A549 (cell line): ENCODE measurements around the gene ARHGEF28.

Source experiments
- BCL3 ChIP-seq: fragments of >200 bp; sonication (Bioruptor Twin); formaldehyde crosslinking; IDR thresholded peaks from 3 replicates; pipeline ENCODE4 v1.6.1; 2016
- CEBPB ChIP-seq, 2 experiments: fragments of >200 bp in 1 of 2; sonication (Bioruptor Twin) in 1 of 2; formaldehyde crosslinking in 1 of 2; IDR thresholded peaks; 2 replicates each; pipeline ENCODE4 v1.6.1; 2012 to 2016
- ESRRA ChIP-seq: fragments of 150-350 bp; IDR thresholded peaks from 2 replicates; pipeline ENCODE4 v1.6.1; 2014; ENCODE audit warnings: mild to moderate bottlenecking, low read length, borderline replicate concordance
- JUN ChIP-seq, 2 experiments: fragments of >200 bp; sonication (Bioruptor Twin); formaldehyde crosslinking; IDR thresholded peaks; 2 replicates in 1 of 2; 3 replicates in 1 of 2; pipeline ENCODE4 v1.6.1; 2016 to 2017
- MAFK ChIP-seq: fragments of 450-650 bp; IDR thresholded peaks from 2 replicates; pipeline ENCODE4 v1.6.1; 2014; ENCODE audit not compliant: partially characterized antibody
- RAD21 ChIP-seq, 2 experiments: fragments of >200 bp in 1 of 2; sonication (Bioruptor Twin) in 1 of 2; formaldehyde crosslinking in 1 of 2; IDR thresholded peaks in 1 of 2; conservative IDR thresholded peaks in 1 of 2; 2 replicates in 1 of 2; 3 replicates in 1 of 2; pipeline ENCODE4 v1.6.1; 2012 to 2018; ENCODE audit warnings: inconsistent platforms in 1 of 2
- RCOR1 ChIP-seq: fragments of 150-350 bp; IDR thresholded peaks from 2 replicates; pipeline ENCODE4 v1.6.1; 2014; ENCODE audit warnings: antibody characterized with exemption, low read length, low read depth
- ZFP36 ChIP-seq: fragments of 450-650 bp; IDR thresholded peaks from 2 replicates; pipeline ENCODE4 v1.6.1; 2014; ENCODE audit warnings: borderline replicate concordance; ENCODE audit not compliant: partially characterized antibody
- ZSCAN20 ChIP-seq: fragments of 250-450 bp; sonication (Bioruptor Pico); IDR thresholded peaks from 2 replicates; pipeline ENCODE4 v1.8.0; 2022; ENCODE audit warnings: mild to moderate bottlenecking, moderate library complexity
- TF ChIP-seq, protein P1 (sequence below): fragments of >200 bp; sonication (Bioruptor Twin); formaldehyde crosslinking; IDR thresholded peaks from 3 replicates; pipeline ENCODE4 v1.5.1; 2016
- TF ChIP-seq, protein P2 (sequence below): IDR thresholded peaks from 2 replicates; pipeline ENCODE4 v1.6.1; 2012

DNA sequence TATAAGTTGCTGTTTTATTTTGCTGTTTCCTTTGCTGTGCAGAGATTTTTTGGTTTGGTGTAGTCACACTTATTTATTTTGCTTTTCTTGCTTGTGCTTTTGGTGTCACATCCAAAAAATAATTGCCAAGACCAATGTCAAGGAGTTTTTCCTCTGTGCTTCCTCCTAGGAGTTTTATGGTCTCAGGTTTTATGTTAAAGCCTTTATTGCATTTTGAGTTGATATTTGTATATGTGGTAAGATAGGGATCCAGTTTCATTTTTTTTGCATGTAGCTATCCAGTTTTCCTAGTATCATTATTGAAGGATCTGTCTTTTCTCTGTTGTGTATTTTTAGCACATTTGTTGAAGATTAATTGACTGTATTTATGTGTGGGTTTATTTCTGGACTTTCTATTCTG lies 210.6 kb downstream of the ARHGEF28 start:
- no peak for TF ChIP-seq CEBPB (IDR thresholded peaks at IDR 0.05)
- TF ChIP-seq, protein P1, sequence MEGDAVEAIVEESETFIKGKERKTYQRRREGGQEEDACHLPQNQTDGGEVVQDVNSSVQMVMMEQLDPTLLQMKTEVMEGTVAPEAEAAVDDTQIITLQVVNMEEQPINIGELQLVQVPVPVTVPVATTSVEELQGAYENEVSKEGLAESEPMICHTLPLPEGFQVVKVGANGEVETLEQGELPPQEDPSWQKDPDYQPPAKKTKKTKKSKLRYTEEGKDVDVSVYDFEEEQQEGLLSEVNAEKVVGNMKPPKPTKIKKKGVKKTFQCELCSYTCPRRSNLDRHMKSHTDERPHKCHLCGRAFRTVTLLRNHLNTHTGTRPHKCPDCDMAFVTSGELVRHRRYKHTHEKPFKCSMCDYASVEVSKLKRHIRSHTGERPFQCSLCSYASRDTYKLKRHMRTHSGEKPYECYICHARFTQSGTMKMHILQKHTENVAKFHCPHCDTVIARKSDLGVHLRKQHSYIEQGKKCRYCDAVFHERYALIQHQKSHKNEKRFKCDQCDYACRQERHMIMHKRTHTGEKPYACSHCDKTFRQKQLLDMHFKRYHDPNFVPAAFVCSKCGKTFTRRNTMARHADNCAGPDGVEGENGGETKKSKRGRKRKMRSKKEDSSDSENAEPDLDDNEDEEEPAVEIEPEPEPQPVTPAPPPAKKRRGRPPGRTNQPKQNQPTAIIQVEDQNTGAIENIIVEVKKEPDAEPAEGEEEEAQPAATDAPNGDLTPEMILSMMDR, result no peak
- TF ChIP-seq BCL3, result no peak
- no peak for TF ChIP-seq RAD21 (conservative IDR thresholded peaks at IDR 0.05 in 1 of 2, IDR thresholded peaks at IDR 0.05 in 1 of 2)
- no peak for TF ChIP-seq JUN (IDR thresholded peaks at IDR 0.05)
- TF ChIP-seq RCOR1, result no peak
- TF ChIP-seq, protein P2, sequence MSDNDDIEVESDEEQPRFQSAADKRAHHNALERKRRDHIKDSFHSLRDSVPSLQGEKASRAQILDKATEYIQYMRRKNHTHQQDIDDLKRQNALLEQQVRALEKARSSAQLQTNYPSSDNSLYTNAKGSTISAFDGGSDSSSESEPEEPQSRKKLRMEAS, result no peak
- no peak for TF ChIP-seq ESRRA
- no peak for TF ChIP-seq ZFP36
- no peak for TF ChIP-seq MAFK
- no peak for TF ChIP-seq ZSCAN20
